Brain pericyte (primary cell): Measurements from ENCODE around the gene DIRAS2.

Experiments used
- DNase-seq: peaks from one replicate; pipeline ENCODE4 v3.0.0-alpha.2; 2012; ENCODE audit warnings: low read depth, low spot score

The DIRAS2 gene

DNA sequence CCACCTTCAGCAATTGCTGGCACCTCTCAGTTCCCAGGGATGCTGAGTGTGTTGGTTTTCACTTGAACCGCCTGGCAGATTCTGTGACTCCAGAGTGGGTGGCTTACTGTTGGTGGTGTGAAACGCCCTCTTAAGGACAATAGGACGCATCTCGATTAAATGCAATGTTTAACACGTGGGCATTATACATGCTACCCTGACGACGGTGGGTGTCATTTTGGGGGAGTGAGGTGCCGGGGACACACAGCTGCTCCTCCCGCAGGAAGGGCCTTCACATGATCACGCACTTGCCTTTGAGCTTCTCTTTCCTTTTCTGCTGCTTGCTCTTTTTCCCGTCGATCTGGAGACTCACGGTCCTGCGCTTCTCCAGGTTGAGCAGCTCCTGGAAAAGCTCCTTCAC, 29.7 kb downstream of the DIRAS2 start:
- DNase-seq, result no peak

DNA sequence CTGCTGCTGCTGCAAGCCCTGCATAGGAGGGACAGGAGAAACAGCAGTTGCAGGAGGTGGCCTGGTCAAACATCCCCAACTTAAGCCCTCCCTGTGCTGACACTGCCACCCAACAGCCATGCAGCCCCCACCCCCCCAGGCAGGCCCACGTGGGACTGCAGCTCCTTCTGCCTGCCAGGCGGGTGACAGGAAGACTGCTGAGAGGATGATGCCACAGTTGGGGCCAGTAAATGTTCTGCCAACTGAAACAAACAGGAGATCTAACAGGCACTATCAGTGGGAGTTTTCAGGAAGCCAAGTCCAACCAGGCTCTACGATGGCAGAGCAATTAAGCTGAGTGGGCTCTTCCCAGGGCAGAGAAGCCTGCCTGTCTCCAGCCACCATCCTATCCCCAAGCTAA, 31.1 kb downstream of the DIRAS2 start:
- no peak for DNase-seq

DNA sequence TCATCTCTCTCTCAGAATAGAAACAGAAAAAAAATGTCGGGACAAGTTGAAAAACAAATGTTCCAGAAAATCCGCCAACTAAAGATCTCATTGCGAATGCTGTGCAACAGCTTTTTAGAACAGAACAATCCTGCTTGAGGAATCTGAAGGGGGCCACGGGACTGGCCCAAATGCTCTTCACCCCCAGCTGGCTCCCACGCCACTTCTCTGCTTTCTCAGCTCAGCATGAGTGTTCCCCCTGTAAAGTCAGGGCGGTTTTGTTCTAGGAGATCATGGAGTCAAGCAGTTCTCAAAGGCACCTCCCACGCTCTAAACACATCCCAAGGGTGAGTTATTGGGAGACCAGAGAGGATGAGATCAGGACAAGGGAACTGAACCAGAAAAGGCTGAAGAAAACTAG, 31.5 kb downstream of the DIRAS2 start:
- no peak for DNase-seq

DNA sequence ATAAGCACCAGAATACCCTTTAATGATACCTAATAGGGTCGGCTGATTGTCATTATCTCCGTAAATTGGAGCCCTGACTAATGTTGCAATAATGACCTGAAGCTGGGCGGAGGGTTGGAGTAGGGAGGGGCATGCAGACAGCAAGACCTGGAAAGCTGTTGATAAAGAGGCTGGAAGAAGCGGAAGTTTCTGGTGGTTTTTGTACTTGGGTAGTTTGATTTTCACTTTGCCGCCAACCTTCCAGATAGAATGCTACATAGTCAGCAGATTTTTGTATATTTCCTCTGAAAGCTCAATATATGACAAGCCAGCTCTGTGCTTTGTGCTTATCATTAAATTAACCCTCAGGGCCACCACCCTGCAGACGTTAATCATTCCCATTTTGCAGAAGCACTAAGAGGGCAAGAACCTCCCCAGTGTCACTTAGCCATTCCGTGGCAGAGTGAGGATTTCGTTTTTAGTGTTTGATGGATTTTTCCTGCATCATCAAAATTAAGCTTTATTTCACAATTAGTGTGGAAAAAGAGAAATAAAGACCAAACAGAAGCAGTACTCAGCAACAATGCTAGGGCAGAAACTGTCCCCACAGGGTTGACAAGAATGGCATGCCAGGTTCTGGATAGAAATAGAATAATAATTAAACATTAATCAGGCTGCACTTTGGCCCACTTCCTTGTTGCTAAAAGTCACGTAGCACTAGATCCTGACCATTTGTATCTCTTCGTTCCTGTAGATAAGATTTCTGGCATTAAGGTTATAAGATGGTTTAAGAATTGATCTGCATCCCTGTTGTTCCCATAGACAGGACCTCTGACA, 34.7 kb downstream of the DIRAS2 start:
- no peak for DNase-seq

DNA sequence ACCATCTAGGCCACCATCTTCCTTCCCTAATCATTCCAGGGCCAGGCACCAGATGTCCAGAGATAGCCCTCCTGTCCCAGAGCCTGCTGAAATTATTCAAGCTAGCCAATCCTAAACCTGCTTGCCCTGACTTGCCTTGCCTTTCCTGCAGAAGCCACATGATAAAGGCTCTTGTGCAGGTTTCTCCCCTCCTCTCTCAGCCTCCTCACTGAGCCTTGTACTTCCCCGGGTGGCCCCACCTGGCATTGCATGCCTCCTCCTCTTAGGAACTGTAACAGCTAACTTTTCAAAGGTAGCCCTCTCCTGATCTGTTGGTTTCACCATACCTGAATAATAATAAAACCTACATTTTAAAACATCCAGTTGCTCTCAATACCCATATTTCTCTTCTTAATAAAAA, 42.6 kb downstream of the DIRAS2 start:
- DNase-seq, result no peak

DNA sequence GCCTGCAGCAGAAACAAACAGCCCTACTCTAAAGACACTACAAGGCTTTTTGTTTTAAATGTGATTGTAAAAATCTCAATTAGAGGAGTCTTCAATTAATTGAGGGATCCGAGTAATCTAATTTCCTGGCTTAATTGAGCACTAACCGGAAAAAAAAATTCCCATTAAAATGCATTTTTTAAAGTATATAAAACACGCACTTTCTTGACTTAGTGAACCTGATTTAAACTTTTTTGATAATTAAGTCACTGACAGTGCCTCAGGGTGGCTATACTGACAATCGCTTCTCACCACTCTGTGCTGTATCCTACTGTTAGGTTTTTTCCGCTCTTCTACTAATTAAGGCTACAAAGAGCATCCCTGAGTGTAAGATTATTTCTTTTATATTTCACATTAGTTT, 44.4 kb downstream of the DIRAS2 start:
- DNase-seq, result no peak

DNA sequence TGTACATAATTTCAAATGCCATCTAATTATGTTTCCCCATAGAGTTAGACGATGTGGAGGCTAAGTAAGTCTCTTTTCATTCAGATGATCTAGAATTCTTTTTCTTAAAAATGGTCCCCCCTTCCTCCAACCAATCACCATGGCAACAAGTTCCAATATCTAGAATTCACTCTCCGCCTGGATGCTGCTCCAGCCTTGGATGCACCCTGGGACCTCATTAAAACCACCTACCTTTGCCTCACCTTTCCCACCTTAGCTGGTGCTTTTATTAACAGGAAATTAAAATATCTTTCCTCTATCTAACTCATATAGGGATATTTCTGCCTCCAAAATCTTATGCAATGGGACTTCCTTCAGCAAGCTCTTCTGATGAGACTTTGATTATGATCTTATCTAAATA, 49.0 kb downstream of the DIRAS2 start:
- DNase-seq, result no peak

DNA sequence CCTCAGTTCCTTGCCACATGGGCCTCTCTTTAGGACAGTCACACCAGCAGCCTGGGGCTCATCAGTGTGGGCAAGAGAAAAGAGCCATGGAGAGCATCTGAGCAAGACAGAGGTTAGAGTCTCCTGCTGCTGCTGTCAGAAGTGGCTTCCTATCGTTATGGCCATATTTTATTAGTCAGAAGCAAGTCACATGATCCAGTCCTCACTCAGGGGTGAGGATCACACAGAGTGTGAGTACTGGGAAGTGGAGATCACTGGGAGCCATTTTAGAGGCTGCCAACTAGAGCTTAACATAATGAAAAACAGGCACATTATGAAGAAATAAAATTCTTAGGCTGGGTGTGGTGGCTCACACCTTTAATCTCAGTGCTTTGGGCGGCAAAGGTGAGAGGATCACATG, 62.0 kb downstream of the DIRAS2 start:
- DNase-seq, result no peak

DNA sequence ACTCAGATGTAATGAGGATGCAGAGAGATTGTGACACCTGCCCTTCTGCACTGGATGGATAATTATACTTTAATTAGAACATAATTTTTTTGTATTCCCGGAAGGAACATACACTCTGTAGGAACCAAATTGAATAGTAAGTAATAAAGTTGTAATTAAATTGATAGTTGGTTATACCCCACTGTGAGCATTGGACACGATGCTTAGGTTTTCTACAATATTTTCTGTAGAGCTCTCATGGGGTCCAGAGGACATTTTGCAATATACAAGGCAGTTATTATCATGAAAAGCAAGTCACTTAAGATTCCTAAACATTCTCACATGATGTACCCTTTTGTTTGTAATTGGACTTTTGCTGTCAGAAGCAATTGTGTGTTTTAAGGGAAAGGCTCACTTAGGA, 63.4 kb downstream of the DIRAS2 start:
- DNase-seq, result no peak

DNA sequence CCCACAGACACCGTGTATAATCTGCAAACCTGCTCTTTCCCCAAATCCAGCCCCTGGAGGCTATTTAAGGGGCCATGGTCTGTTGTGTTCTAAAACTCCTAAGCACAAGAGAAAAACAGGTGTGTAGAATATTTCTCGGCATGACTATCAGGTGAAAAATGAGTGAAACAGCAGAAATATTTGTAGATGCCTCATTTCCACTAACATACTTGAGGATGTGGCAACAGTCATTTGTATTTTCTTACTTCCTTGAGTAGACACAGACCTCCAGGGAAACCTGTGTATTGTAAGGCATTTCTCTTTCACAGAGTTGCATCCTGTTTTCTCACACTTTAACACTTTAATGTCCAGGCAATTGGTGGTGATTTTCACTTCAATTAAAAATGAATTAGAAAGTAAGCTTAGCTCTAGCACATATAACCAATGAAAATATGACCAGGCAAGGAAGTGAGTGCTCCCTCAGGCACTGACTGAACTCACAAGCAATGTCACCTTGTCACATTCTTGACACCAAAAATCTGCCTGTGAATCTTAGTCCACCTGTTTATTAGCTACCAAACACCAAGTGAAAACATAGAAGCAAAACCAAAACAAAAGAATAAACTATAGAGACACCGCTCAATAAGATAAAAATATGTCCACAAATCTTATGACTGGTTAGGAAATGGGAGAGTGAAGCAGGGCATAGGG, 64.4 kb downstream of the DIRAS2 start:
- no peak for DNase-seq

DNA sequence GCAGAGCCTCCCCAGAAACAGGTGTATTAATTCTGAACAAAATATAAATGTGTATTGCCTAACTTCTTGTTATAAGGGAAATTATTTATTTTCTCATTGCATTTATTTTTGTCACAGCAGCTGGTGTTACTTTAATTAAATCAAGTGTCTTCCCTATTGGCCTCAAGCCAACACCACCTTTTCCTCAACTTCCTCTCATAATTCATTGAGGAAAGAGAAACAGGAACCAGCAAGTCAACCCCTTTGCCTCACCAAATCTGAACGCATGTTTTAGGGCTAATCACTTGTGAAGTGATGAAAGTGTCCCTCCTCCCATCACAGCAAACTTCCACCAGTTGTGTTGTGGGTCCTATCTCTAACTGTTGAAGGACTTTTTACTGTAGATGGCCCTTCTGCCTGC, 73.1 kb downstream of the DIRAS2 start:
- DNase-seq, result no peak

DNA sequence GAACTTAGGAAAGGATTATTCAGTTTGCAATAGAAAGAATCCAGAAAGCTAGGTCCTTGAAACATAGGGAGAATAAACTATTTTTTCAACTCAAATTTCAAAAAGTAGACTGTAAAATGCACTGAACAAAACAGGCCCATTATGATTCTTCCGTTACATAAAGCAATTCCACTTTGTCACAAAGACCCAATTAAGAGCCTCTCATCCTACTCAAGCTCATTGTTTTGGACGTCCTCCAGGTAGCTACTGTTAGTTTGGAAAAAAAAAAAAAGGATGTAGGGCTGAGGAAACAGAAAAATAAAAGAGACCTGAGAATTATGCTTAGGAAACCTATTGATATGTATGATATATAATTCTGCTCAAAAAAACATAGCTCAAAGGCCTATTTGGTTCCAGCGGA, 74.0 kb downstream of the DIRAS2 start:
- no peak for DNase-seq

DNA sequence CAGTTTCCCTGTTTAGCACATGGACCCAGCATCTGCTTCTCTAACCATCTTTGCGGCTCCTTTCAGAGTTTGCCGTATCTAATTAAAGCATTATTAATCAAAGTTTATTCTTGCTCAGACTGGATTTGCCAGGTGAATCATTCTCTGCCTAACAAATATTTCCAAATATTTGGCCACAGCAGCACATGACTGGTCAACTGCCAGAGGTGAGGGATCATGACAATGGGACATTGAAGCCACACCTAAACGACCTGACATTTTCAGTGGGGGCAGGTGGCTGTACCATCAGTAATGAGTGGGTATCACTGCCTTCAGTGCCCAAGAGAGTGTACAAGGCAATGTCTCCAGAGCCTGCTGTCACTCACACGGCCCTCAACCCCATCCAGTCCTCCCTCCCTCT, 80.4 kb downstream of the DIRAS2 start:
- DNase-seq, result no peak
